A549 (cell line): ENCODE data around the gene CDC42EP5.
"Not testable (repeated sequence)": the region's sequence is repeated elsewhere in the genome, so short reads cannot be mapped to it uniquely, and the experiment has no call there.

Experiments
- EP300 ChIP-seq, 2 experiments: fragments of >200 bp; sonication (Bioruptor Twin); formaldehyde crosslinking; IDR thresholded peaks; 2 replicates in 1 of 2; 3 replicates in 1 of 2; pipeline ENCODE4 v1.6.1; 2016 to 2017
- NR3C1 ChIP-seq: fragments of >200 bp; sonication (Bioruptor Twin); formaldehyde crosslinking; IDR thresholded peaks from 3 replicates; pipeline ENCODE4 v1.6.1; 2017
- POLR2AphosphoS2 ChIP-seq: conservative IDR thresholded peaks from 2 replicates; pipeline ENCODE4 v1.6.1; 2012; ENCODE audit warnings: low read length, improper control_type of control experiment, inconsistent platforms
- RAD21 ChIP-seq, 2 experiments: fragments of >200 bp in 1 of 2; sonication (Bioruptor Twin) in 1 of 2; formaldehyde crosslinking in 1 of 2; IDR thresholded peaks in 1 of 2; conservative IDR thresholded peaks in 1 of 2; 2 replicates in 1 of 2; 3 replicates in 1 of 2; pipeline ENCODE4 v1.6.1; 2012 to 2018; ENCODE audit warnings: inconsistent platforms in 1 of 2
- RFX5 ChIP-seq: fragments of 450-650 bp; IDR thresholded peaks from 2 replicates; pipeline ENCODE4 v1.7.1; 2014; ENCODE audit warnings: antibody characterized with exemption, mild to moderate bottlenecking, moderate library complexity
- TF ChIP-seq, protein P1 (sequence below): fragments of >200 bp; sonication (Bioruptor Twin); formaldehyde crosslinking; IDR thresholded peaks from 3 replicates; pipeline ENCODE4 v1.5.1; 2016
- TF ChIP-seq, protein P2 (sequence below): fragments of 200-600 bp; sonication (generic); IDR thresholded peaks from 2 replicates; pipeline ENCODE4 v1.6.1; 2016; ENCODE audit warnings: antibody characterized with exemption, mild to moderate bottlenecking, moderate library complexity
- TF ChIP-seq, protein P3 (sequence below): fragments of 150-350 bp; IDR thresholded peaks from 2 replicates; pipeline ENCODE4 v1.6.1; 2014; ENCODE audit warnings: low read depth, mild to moderate bottlenecking, low read length

GRCh38 chr19:54493056-54493455 is 20.0 kb upstream of the CDC42EP5 start:
- TF ChIP-seq EP300 (IDR thresholded peaks at IDR 0.05); NR3C1; RFX5; RAD21 (conservative IDR thresholded peaks at IDR 0.05 in 1 of 2, IDR thresholded peaks at IDR 0.05 in 1 of 2); POLR2AphosphoS2: not testable (repeated sequence)
- TF ChIP-seq, protein P1, sequence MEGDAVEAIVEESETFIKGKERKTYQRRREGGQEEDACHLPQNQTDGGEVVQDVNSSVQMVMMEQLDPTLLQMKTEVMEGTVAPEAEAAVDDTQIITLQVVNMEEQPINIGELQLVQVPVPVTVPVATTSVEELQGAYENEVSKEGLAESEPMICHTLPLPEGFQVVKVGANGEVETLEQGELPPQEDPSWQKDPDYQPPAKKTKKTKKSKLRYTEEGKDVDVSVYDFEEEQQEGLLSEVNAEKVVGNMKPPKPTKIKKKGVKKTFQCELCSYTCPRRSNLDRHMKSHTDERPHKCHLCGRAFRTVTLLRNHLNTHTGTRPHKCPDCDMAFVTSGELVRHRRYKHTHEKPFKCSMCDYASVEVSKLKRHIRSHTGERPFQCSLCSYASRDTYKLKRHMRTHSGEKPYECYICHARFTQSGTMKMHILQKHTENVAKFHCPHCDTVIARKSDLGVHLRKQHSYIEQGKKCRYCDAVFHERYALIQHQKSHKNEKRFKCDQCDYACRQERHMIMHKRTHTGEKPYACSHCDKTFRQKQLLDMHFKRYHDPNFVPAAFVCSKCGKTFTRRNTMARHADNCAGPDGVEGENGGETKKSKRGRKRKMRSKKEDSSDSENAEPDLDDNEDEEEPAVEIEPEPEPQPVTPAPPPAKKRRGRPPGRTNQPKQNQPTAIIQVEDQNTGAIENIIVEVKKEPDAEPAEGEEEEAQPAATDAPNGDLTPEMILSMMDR, result not testable (repeated sequence)
- TF ChIP-seq, protein P2, sequence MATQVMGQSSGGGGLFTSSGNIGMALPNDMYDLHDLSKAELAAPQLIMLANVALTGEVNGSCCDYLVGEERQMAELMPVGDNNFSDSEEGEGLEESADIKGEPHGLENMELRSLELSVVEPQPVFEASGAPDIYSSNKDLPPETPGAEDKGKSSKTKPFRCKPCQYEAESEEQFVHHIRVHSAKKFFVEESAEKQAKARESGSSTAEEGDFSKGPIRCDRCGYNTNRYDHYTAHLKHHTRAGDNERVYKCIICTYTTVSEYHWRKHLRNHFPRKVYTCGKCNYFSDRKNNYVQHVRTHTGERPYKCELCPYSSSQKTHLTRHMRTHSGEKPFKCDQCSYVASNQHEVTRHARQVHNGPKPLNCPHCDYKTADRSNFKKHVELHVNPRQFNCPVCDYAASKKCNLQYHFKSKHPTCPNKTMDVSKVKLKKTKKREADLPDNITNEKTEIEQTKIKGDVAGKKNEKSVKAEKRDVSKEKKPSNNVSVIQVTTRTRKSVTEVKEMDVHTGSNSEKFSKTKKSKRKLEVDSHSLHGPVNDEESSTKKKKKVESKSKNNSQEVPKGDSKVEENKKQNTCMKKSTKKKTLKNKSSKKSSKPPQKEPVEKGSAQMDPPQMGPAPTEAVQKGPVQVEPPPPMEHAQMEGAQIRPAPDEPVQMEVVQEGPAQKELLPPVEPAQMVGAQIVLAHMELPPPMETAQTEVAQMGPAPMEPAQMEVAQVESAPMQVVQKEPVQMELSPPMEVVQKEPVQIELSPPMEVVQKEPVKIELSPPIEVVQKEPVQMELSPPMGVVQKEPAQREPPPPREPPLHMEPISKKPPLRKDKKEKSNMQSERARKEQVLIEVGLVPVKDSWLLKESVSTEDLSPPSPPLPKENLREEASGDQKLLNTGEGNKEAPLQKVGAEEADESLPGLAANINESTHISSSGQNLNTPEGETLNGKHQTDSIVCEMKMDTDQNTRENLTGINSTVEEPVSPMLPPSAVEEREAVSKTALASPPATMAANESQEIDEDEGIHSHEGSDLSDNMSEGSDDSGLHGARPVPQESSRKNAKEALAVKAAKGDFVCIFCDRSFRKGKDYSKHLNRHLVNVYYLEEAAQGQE, result not testable (repeated sequence)
- TF ChIP-seq, protein P3, sequence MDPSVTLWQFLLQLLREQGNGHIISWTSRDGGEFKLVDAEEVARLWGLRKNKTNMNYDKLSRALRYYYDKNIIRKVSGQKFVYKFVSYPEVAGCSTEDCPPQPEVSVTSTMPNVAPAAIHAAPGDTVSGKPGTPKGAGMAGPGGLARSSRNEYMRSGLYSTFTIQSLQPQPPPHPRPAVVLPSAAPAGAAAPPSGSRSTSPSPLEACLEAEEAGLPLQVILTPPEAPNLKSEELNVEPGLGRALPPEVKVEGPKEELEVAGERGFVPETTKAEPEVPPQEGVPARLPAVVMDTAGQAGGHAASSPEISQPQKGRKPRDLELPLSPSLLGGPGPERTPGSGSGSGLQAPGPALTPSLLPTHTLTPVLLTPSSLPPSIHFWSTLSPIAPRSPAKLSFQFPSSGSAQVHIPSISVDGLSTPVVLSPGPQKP, result not testable (repeated sequence)
